ENCODE data around the gene YJU2.
"Not testable (repeated sequence)": the region's sequence is repeated elsewhere in the genome, so short reads cannot be mapped to it uniquely, and the experiment has no call there.

The YJU2 gene

GRCh38 chr19:4228765-4229178, 18.1 kb upstream of the YJU2 start:
- DNase-seq (ENCODE audit: low read depth in 2 of 2) = no peak

- DNase-seq (ENCODE audit: low read depth in 2 of 2) = peak in 1 of 2 donors; percentile 6
Measured at GRCh38 chr19:4229179-4229931, 17.5 kb upstream of the YJU2 start, which contains the start of gene EBI3. Gene EBI3 (plus strand): TSS chr19:4229523. CDS start chr19:4229551, 28 bp downstream.

- DNase-seq (ENCODE audit: low read depth in 2 of 2) = not testable (repeated sequence)
Measured at GRCh38 chr19:4230237-4230636, 16.6 kb upstream of the YJU2 start.

- not testable (repeated sequence) for DNase-seq (ENCODE audit: low read depth in 2 of 2)
Measured at GRCh38 chr19:4231521-4231920, 15.4 kb upstream of the YJU2 start.

DNA sequence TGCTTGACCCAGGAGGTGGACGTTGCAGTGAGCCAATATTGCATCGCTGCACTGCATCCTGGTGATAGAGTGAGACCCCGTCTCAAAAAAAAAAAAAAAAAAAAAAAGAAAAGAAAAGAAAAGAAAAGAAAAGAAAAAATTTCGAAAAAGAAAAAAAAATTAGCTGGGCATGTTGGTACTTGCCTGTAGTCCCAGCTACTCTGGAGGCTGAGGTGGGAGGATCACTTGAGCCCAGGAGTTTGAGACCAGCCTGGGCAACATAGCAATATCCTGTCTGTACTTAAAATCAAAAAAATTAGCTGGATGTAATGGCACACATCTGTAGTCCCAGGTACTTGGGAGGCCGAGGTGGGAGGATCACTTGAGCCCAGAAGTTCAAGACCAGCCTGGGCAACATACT, 14.7 kb upstream of the YJU2 start:
- not testable (repeated sequence) for DNase-seq (ENCODE audit: low read depth in 2 of 2)

DNA sequence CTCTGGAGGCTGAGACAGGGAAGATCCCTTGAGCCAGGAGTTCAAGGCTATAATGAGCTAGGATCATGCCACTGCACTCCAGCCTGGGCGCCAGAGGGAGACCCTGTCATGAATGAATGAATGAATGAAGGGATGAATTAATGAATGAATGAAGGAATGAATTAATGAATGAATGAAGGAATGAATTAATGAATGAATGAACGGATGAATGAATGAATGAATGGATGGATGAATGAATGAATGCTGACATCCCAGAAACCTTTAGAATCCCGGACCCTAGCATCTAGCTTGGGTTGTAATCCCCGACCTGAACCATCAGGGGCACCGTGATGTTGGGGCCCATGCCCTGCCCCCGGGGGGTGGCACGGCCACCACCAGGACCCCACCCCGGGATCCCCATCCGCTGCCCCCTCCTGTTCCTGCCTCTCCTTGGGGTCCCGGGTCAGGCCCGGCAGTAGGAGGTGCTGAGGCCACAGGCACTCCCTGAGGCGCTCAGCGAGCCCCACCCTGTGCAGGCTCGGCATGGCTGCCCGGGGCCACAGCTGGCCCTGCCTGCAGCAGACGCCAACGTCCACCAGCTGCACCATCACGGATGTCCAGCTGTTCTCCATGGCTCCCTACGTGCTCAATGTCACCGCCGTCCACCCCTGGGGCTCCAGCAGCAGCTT, 14.1 kb upstream of the YJU2 start:
- no peak for DNase-seq (ENCODE audit: low read depth in 2 of 2)

- peak; percentile 27 to 36 for DNase-seq (ENCODE audit: low read depth in 2 of 2)
Measured at GRCh38 chr19:4233282-4233853, 13.5 kb upstream of the YJU2 start.

GRCh38 chr19:4234142-4234861, 12.6 kb upstream of the YJU2 start:
- DNase-seq (ENCODE audit: low read depth in 2 of 2) = no peak

- DNase-seq (ENCODE audit: low read depth in 2 of 2) = no peak
Measured at GRCh38 chr19:4234862-4235201, 12.0 kb upstream of the YJU2 start.

DNA sequence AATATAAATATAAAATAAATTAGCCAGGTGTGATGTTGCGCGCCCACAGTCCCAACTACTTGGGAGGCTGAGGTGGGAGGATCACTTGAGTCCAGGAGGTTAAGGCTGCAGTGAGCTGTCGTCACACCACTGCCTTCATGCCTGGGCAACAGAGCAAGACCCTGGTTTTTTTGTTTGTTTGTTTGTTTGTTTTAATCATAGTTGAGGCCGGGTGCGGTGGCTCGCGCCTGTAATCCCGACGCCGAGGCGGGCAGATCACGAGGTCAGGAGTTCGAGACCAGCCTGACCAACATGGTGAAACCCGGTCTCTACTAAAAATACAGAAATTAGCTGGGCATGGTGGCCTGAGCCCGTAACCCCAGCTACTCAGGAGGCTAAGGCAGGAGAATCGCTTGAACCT, 9.4 kb upstream of the YJU2 start:
- not testable (repeated sequence) for DNase-seq (ENCODE audit: low read depth in 2 of 2)

GRCh38 chr19:4238831-4239230, 8.0 kb upstream of the YJU2 start:
- no peak for DNase-seq (ENCODE audit: low read depth in 2 of 2)

- DNase-seq (ENCODE audit: low read depth in 2 of 2) = no peak
Measured at GRCh38 chr19:4241824-4242430, 5.0 kb upstream of the YJU2 start.

DNA sequence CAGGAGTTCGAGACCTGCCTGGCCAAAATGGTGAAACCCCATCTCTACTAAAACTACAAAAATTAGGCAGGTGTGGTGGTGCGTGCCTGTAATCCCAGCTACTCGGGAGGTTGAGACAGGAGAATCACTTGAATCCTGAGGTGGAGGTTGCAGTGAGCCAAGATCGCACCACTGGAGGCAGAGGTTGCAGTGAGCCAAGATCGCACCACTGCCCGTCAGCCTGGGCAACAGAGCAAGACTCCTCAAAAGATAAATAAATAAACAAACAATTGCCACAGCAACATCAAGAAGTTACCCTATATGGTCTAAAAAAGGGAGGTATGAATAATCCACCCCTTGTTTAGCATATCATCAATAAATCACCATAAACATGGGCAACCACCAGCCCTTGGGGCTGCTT, 942 bp upstream of the YJU2 start:
- not testable (repeated sequence) for DNase-seq (ENCODE audit: low read depth in 2 of 2)

GRCh38 chr19:4256563-4256962, 9.7 kb downstream of the YJU2 start:
- DNase-seq (ENCODE audit: low read depth in 2 of 2) = no peak

DNA sequence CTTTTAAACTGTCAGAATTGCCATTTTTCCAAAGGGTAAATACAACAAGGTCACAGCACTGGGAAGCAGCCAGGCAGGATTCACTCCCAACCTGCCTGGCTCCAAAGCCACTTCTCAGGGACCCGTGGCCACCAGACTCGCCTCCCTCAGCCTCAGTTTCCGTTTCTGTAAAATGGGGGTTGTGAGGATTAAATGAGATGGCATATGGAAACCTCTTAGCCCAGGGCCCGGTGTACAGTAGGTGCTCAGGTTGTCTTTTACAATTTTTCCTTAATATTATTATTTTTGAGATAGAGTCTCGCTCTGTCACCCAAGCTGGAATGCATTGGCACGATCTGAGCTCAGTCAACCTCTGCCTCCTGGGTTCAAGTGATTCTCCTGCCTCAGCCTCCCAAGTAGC, 10.1 kb downstream of the YJU2 start:
- no peak for DNase-seq (ENCODE audit: low read depth in 2 of 2)

GRCh38 chr19:4258181-4258580, 11.3 kb downstream of the YJU2 start:
- DNase-seq (ENCODE audit: low read depth in 2 of 2) = no peak

GRCh38 chr19:4260613-4261191, 13.8 kb downstream of the YJU2 start:
- DNase-seq (ENCODE audit: low read depth in 2 of 2) = no peak

GRCh38 chr19:4264812-4265211, 17.9 kb downstream of the YJU2 start:
- DNase-seq (ENCODE audit: low read depth in 2 of 2) = no peak

DNA sequence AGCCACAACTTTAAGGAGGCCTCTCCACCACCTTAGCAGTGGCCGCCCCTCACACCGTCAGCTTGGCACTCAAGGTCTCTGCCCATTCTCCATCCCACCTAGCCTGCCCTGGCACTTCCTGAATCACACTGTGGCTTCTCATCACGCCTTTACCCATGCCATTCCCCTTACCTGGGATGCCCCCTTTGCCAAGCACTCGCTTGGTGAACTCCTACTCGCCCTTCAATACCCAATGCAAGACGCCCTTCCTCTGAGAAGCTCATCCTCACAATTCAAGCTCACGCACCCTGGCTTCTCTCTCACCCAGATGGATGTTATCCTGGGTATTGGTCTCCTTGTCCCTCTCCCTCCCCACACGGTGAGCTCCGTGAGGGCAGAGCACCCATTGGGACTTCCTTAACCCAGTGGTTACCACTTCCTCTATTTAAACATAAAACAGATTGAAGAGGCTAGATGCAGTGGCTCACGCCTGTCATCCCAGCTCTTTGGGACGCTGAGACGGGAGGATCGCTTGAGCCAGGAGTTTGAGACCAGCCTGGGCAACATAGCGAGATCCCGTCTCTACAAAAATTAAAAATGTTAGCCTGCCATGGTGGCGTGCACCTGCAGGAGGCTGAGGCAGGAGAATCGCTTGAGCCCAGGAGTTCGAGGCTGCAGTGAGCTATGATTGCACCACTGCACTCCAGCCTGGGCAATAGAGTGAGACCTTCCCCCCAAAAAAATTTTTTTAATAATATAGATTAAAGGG, 19.5 kb downstream of the YJU2 start:
- DNase-seq (ENCODE audit: low read depth in 2 of 2) = no peak

DNA sequence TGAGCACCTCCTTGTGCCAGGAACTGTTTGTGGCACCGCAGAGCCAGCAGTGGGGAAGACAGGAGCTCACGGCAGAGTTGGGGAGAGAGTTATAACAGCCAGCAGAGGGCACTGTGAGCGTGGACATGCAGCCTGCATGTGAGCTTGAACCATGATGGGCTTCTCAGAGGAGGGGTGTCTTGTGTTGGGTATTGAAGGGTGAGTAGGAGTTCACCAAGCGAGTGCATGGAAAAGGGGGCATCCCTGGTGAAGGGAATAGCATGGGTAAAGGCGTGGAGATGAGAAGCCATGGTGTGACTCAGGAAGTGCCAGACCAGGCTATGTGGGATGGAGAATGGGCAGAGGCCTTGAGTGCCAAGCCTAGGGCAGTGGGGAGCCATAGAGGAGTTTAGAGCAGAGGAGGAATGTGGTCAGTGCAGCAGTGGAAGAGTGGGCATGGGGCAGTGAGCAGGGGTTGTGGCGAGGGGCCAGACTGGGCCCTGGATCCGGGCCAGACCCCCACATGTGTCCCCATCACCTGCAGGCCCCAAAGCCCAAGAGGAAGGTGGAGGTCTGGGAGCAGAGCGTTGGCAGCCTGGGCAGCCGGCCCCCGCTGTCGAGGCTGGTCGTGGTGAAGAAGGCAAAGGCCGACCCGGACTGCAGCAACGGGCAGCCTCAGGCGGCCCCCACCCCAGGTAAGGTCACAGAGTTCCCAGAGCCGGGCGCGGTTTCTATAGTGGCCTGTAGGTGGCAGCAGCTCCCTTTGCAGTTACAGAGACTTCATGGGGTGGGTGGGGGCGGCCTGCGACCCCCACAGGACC, 20.4 kb downstream of the YJU2 start:
- DNase-seq (ENCODE audit: low read depth in 2 of 2) = peak in 1 of 2 donors; percentile 19
